SK-N-SH (cell line): ENCODE measurements around the gene PTGES3.

Experiments
- CHD2 ChIP-seq: fragments of 150-350 bp; IDR thresholded peaks from 2 replicates; pipeline ENCODE4 v1.6.1; 2018; ENCODE audit warnings: low read length; ENCODE audit not compliant: partially characterized antibody
- ELF1 ChIP-seq: IDR thresholded peaks from 2 replicates; pipeline ENCODE4 v1.4.0; 2012
- MXI1 ChIP-seq: IDR thresholded peaks from 2 replicates; pipeline ENCODE4 v1.6.1; 2012; ENCODE audit warnings: mild to moderate bottlenecking, low read depth, low read length, improper control_type of control experiment
- POLR2AphosphoS5 ChIP-seq: IDR thresholded peaks from 2 replicates; pipeline ENCODE4 v1.6.1; 2012; ENCODE audit warnings: low read depth, low read length
- SIN3A ChIP-seq: IDR thresholded peaks from 2 replicates; pipeline ENCODE4 v1.6.1; 2012; ENCODE audit warnings: low read depth, mild to moderate bottlenecking, low read length, moderate library complexity, borderline replicate concordance
- TAF1 ChIP-seq: IDR thresholded peaks from 2 replicates; pipeline ENCODE4 v1.6.1; 2012; ENCODE audit warnings: low read depth, mild to moderate bottlenecking, low read length, moderate library complexity, borderline replicate concordance
- TF ChIP-seq, protein P1 (sequence below): fragments of 200-600 bp; sonication (generic); IDR thresholded peaks from 2 replicates; pipeline ENCODE4 v1.6.1; 2017; ENCODE audit warnings: antibody characterized with exemption, mild to moderate bottlenecking, moderate library complexity
- TF ChIP-seq, protein P2 (sequence below): fragments of 150-350 bp; IDR thresholded peaks from 2 replicates; pipeline ENCODE4 v1.6.1; 2016; ENCODE audit warnings: mild to moderate bottlenecking, low read depth, low read length
- TF ChIP-seq, protein P3 (sequence below): IDR thresholded peaks from 2 replicates; pipeline ENCODE4 v1.4.0; 2012; ENCODE audit warnings: low read depth
- TF ChIP-seq, protein P4 (sequence below): fragments of 150-350 bp; IDR thresholded peaks from 2 replicates; pipeline ENCODE4 v1.6.1; 2017; ENCODE audit warnings: antibody characterized with exemption, low read length, low read depth, borderline replicate concordance

DNA sequence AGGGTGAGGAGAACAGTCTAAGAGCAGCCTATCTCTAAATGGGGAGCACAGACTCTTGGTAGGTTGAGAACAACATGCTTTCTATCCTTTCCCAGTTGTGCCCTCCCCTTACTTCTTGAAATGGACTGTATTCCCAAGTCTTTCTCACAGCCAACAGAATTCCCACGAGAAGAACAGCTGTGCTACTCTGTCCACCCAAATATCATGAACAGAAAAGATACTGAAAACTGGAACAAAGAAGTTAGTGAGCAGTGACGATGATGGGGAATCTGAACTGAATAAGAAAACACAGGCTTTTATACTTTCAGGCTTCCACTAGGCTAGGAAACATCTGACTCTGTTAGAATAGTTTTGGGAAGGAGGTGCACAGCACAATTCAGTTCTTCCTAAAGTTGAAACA, 33.6 kb upstream of the PTGES3 start:
- TF ChIP-seq MXI1 (no peak), POLR2AphosphoS5 (no peak), ELF1 (no peak), TAF1 (no peak), SIN3A (no peak), CHD2 (no peak)
- TF ChIP-seq, protein P1, sequence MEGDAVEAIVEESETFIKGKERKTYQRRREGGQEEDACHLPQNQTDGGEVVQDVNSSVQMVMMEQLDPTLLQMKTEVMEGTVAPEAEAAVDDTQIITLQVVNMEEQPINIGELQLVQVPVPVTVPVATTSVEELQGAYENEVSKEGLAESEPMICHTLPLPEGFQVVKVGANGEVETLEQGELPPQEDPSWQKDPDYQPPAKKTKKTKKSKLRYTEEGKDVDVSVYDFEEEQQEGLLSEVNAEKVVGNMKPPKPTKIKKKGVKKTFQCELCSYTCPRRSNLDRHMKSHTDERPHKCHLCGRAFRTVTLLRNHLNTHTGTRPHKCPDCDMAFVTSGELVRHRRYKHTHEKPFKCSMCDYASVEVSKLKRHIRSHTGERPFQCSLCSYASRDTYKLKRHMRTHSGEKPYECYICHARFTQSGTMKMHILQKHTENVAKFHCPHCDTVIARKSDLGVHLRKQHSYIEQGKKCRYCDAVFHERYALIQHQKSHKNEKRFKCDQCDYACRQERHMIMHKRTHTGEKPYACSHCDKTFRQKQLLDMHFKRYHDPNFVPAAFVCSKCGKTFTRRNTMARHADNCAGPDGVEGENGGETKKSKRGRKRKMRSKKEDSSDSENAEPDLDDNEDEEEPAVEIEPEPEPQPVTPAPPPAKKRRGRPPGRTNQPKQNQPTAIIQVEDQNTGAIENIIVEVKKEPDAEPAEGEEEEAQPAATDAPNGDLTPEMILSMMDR: no peak
- TF ChIP-seq, protein P2, sequence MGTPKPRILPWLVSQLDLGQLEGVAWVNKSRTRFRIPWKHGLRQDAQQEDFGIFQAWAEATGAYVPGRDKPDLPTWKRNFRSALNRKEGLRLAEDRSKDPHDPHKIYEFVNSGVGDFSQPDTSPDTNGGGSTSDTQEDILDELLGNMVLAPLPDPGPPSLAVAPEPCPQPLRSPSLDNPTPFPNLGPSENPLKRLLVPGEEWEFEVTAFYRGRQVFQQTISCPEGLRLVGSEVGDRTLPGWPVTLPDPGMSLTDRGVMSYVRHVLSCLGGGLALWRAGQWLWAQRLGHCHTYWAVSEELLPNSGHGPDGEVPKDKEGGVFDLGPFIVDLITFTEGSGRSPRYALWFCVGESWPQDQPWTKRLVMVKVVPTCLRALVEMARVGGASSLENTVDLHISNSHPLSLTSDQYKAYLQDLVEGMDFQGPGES: no peak
- TF ChIP-seq, protein P3, sequence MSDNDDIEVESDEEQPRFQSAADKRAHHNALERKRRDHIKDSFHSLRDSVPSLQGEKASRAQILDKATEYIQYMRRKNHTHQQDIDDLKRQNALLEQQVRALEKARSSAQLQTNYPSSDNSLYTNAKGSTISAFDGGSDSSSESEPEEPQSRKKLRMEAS: no peak
- TF ChIP-seq, protein P4, sequence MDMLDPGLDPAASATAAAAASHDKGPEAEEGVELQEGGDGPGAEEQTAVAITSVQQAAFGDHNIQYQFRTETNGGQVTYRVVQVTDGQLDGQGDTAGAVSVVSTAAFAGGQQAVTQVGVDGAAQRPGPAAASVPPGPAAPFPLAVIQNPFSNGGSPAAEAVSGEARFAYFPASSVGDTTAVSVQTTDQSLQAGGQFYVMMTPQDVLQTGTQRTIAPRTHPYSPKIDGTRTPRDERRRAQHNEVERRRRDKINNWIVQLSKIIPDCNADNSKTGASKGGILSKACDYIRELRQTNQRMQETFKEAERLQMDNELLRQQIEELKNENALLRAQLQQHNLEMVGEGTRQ: no peak
